Gastroesophageal sphincter (tissue), 3 donors: ENCODE results near the gene PAXX.

ENCODE experiments used
- CTCF ChIP-seq, 4 experiments: fragments of 200-600 bp in 2 of 4; fragments of 450-650 bp in 2 of 4; sonication (generic) in 1 of 4; IDR thresholded peaks; one replicate each; pipeline ENCODE4 v1.5.1; 2017 to 2019; ENCODE audit warnings: antibody characterized with exemption in 4 of 4, mild to moderate bottlenecking in 2 of 4, moderate library complexity in 2 of 4
- EP300 ChIP-seq: sonication (generic); formaldehyde crosslinking; IDR thresholded peaks from one replicate; pipeline ENCODE4 v1.6.1; 2017; ENCODE audit warnings: antibody characterized with exemption, mild to moderate bottlenecking
- POLR2A ChIP-seq, 2 donors: fragments of 450-650 bp; IDR thresholded peaks; one replicate each; pipeline ENCODE4 v1.6.1; 2017; ENCODE audit warnings: antibody characterized with exemption in 2 of 2, mild to moderate bottlenecking in 2 of 2, moderate library complexity in 1 of 2
- POLR2AphosphoS5 ChIP-seq: sonication (generic); formaldehyde crosslinking; IDR thresholded peaks from one replicate; pipeline ENCODE4 v1.6.1; 2017; ENCODE audit warnings: antibody characterized with exemption

DNA sequence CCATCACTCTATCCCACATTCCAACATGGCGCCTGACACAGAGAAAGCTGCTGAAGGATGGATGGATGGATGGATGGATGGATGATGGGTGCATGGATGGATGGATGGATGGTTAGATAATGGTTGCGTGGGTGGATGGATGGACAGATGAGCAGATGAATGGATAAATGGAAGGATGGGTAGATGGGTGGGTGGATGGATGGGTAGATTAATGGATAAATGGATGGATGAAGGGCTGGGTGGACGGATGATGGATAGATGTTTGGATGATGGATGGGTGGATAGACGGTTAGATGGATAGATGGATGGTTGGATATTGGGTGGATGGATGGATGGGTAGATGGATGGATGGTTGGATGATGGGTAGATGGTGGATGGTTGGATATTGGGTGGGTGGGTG lies 35.6 kb upstream of the PAXX start:
- TF ChIP-seq POLR2A (IDR thresholded peaks at IDR 0.05) (no peak), CTCF (IDR thresholded peaks at IDR 0.05) (no peak), EP300 (no peak), POLR2AphosphoS5 (no peak)
